Testis (tissue), 2 donors: Measurements from ENCODE around the gene PWWP2B.

Experiments used
- POLR2A ChIP-seq: fragments of 450-650 bp; IDR thresholded peaks from one replicate; pipeline ENCODE4 v1.6.1; 2017; ENCODE audit warnings: antibody characterized with exemption, mild to moderate bottlenecking, moderate library complexity
- TF ChIP-seq, protein P1 (sequence below), 3 experiments: fragments of 450-650 bp in 2 of 3; fragments of 200-600 bp in 1 of 3; sonication (generic) in 1 of 3; IDR thresholded peaks; one replicate each; pipeline ENCODE4 v1.5.1; 2016 to 2019; ENCODE audit warnings: antibody characterized with exemption in 3 of 3, mild to moderate bottlenecking in 2 of 3, moderate library complexity in 1 of 3

DNA sequence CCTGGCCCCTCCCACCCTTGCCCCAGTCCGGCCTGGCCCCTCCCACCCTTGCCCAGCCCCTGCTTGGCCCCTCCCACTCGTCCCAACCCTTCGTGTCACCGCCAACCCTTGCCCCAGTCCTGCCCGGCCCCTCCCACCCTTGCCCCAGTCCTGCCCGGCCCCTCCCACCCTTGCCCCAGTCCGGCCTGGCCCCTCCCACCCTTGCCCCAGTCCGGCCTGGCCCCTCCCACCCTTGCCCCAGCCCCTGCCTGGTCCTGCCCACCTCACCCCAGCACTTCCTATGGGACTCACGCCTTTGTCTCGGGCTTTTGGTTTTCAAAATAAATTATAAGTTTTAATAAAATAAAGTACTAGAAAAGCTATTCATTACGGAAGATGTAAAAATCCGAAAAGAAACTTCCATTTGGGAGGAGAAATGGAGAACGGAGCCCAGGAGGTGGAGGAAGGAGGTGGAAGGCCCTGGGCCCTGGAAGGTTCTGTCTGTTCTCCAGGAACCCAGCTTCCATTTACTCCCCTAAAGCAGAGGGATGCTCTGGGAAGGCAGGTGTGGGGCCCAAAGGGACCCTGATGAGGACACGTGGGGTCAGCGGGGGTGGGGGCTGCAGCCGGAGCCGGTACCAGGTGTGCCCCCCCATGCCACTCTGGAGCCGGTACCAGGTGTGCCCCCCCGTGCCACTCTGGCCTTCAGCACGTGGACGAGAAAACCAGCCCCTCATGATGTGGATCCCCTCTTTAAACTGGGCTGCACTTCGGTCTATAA is 52.2 kb downstream of the PWWP2B start:
- TF ChIP-seq, protein P1, sequence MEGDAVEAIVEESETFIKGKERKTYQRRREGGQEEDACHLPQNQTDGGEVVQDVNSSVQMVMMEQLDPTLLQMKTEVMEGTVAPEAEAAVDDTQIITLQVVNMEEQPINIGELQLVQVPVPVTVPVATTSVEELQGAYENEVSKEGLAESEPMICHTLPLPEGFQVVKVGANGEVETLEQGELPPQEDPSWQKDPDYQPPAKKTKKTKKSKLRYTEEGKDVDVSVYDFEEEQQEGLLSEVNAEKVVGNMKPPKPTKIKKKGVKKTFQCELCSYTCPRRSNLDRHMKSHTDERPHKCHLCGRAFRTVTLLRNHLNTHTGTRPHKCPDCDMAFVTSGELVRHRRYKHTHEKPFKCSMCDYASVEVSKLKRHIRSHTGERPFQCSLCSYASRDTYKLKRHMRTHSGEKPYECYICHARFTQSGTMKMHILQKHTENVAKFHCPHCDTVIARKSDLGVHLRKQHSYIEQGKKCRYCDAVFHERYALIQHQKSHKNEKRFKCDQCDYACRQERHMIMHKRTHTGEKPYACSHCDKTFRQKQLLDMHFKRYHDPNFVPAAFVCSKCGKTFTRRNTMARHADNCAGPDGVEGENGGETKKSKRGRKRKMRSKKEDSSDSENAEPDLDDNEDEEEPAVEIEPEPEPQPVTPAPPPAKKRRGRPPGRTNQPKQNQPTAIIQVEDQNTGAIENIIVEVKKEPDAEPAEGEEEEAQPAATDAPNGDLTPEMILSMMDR (IDR thresholded peaks at IDR 0.05): no peak
- TF ChIP-seq POLR2A: no peak
